ENCODE data around the gene COX15.

DNA sequence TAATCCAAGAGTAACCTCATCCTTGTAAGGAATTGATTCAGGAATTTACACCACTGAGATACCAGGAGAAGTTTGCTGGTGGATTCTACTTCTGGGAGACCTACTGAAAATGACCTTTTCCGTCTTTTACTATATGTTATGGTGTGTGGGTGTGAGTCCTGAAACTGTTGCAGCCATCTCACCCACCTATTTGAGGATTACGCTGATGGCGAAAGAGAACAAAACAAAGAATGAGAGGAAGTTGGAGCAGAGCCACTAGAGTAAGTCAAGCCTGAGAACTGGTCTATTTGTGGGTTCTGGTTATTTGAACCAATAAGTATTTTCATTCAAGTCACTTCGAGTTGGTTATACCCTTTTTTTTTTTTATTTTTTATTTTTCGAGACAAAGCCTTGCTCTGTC is 37.8 kb upstream of the COX15 start:
- TF ChIP-seq, protein P1, sequence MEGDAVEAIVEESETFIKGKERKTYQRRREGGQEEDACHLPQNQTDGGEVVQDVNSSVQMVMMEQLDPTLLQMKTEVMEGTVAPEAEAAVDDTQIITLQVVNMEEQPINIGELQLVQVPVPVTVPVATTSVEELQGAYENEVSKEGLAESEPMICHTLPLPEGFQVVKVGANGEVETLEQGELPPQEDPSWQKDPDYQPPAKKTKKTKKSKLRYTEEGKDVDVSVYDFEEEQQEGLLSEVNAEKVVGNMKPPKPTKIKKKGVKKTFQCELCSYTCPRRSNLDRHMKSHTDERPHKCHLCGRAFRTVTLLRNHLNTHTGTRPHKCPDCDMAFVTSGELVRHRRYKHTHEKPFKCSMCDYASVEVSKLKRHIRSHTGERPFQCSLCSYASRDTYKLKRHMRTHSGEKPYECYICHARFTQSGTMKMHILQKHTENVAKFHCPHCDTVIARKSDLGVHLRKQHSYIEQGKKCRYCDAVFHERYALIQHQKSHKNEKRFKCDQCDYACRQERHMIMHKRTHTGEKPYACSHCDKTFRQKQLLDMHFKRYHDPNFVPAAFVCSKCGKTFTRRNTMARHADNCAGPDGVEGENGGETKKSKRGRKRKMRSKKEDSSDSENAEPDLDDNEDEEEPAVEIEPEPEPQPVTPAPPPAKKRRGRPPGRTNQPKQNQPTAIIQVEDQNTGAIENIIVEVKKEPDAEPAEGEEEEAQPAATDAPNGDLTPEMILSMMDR (optimal IDR thresholded peaks at IDR 0.05 in 1 of 3, IDR thresholded peaks at IDR 0.05 in 1 of 3, conservative IDR thresholded peaks at IDR 0.05 in 1 of 3; ENCODE audit: extremely low read depth in 1 of 3, insufficient read depth in 2 of 3, low read length in 3 of 3), result no peak
- TF ChIP-seq EZH2 (IDR thresholded peaks at IDR 0.05; ENCODE audit: low read length), result no peak

All from keratinocyte (primary cell).